Small intestine (tissue), 7 donors: ENCODE data around the gene SLC29A4. TPM values are rescaled to one million over a fixed set of nuclear protein-coding genes. Genes with fewer than 3 reads are reported as not detected.

ENCODE experiments used
- DNase-seq, 2 donors: peaks; one replicate each; pipeline versions ENCODE4 v3.0.0 to v3.0.0-alpha.2; 2013
- FAIRE-seq: peaks from 2 replicates; lab custom pipeline; 2012; peaks lifted over from hg19 to GRCh38; lab: Jason Lieb, UNC
- H3K27ac ChIP-seq, 3 donors: one replicate each; pipeline ENCODE4 v1.5.1; 2013; ENCODE audit warnings: low read length in 2 of 3, mild to moderate bottlenecking in 2 of 3, control low read depth in 1 of 3, inconsistent platforms in 1 of 3, low read depth in 1 of 3, moderate library complexity in 1 of 3
- H3K27me3 ChIP-seq, 3 donors: one replicate each; pipeline ENCODE4 v1.6.1; 2013; ENCODE audit warnings: low read length in 3 of 3, inconsistent platforms in 1 of 3; ENCODE audit not compliant: control insufficient read depth in 3 of 3, insufficient read depth in 3 of 3
- H3K36me3 ChIP-seq, 3 donors: one replicate each; pipeline ENCODE4 v1.6.1; 2013; ENCODE audit warnings: low read length in 3 of 3, inconsistent platforms in 1 of 3, low read depth in 1 of 3, mild to moderate bottlenecking in 1 of 3, moderate library complexity in 1 of 3; ENCODE audit not compliant: control insufficient read depth in 3 of 3, insufficient read depth in 2 of 3
- H3K4me1 ChIP-seq, 3 donors: one replicate each; pipeline ENCODE4 v1.6.1; 2013; ENCODE audit warnings: low read length in 2 of 3, inconsistent platforms in 1 of 3, low read depth in 1 of 3, mild to moderate bottlenecking in 1 of 3, moderate library complexity in 1 of 3; ENCODE audit not compliant: control insufficient read depth in 3 of 3, insufficient read depth in 2 of 3
- H3K4me3 ChIP-seq, 3 donors: one replicate each; pipeline ENCODE4 v1.5.1; 2013; ENCODE audit warnings: low read length in 3 of 3, control low read depth in 1 of 3, inconsistent platforms in 1 of 3, low read depth in 1 of 3, mild to moderate bottlenecking in 1 of 3, moderate library complexity in 1 of 3
- H3K9me3 ChIP-seq, 2 donors: one replicate each; pipeline ENCODE4 v1.6.1; 2013; ENCODE audit warnings: low read depth in 1 of 2, low read length in 1 of 2; ENCODE audit not compliant: control insufficient read depth in 2 of 2, insufficient read depth in 1 of 2
- WGBS, 3 donors: extraction: QIAGEN DNeasy Blood & Tissue Kit; methylation state at CpG; one replicate each; pipeline ENCODE4 v1.1.7; 2013; 5-methylcytosine and 5-hydroxymethylcytosine counted together
- polyA plus RNA-seq, 4 donors: library from polyadenylated mRNA; stranded (reverse) in 3 of 4; unstranded in 1 of 4; fragments of 200-250 nt in 3 of 4; fragments of 120-200 nt in 1 of 4; gene quantifications; one replicate each; pipeline versions ENCODE4 v1.2.1 to v1.2.3, GENCODE V29; 2013
- donor health status: healthy with polysubstance abuse.
- donor health status: control.
- donor health status: control.
- donor health status: Bipolar disorder and iron deficiency.
- donor health status: healthy.

SLC29A4 gene
- polyA plus RNA-seq, 4 donors: 1.1 to 29.3 (median 3.2) TPM

DNA sequence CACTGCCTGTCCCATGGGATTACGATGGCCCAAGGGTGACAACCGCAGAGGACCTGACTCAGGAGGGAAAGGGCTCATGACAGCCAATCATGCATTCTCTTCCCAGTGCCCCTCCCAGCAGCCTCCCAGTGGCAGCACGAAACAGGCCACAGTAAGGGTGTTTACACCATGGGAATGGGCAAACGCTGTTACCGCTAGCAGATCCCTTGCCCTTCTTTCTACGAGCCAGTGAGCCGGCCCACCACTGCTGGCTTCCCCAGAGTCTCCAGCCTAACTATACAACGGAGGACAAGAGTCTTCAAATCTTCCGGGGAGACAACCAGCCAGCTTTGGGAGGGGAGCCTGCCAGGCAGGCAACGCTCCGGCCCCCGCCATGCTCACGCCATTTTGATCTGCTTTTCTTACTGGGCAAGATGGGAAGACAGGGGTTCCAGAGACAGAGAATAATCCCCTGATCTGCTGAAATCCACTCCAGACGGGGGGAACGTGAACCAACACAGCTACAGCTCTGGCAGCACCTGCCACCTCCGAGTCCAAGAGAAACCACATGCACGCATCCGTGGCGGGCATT is 69.8 kb downstream of the SLC29A4 start:
- WGBS, 3 donors: 93 to 96% (median 96%) methylated on average over 19 of the region's 19 CpGs
- peaks cover 0 to 28% (median 3%) of the 10 kb centered on the region in 3 donors for H3K4me1 ChIP-seq
- no peak for DNase-seq
- no peak for FAIRE-seq
- peaks cover 10 to 97% (median 12%) of the 10 kb centered on the region in 3 donors for H3K36me3 ChIP-seq
- no peaks in the 10 kb centered on the region for H3K27me3 ChIP-seq
- no peak overlapping the region for H3K4me3 ChIP-seq
- no peak overlapping the region for H3K27ac ChIP-seq
- H3K9me3 ChIP-seq: no peaks in the 10 kb centered on the region

DNA sequence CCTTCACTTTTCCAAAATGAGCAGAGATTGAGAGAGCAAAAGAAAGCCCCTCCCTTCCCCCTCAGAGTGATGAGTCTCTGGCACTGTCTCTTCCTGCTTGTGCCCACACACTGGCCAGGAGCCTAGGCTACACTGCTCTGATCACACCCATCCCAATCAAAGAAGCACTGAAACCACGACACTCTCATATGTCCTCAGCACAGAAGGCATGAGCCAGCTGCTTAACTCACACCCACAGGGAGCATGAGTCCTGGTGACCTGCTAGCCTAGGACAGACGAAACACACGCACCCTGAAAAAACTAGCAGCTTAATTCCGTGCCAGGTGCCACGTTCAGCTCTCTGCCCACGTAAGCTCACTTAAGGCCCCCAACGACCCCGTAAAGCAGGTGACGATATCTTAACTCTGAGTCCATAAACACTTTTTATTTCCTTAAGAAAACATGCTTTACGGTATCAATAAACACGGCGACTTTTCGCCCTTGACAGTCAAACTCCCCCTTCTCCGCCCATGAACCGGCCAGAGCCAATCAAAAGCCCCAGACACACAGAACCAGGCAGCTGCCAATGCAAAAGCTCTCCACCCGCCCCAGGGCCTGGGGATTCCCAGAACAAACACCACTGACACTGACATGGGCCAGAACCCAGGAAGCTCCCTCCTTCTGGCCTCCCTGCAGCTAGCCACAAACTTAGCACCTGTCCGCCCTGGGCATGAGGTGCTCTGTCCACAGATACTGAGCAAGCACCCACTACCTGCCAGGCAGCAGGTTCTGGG is 71.9 kb downstream of the SLC29A4 start:
- H3K4me1 ChIP-seq: peaks cover 0 to 28% (median 3%) of the 10 kb centered on the region in 3 donors
- peaks cover 19 to 97% (median 21%) of the 10 kb centered on the region in 3 donors for H3K36me3 ChIP-seq
- no peaks in the 10 kb centered on the region for H3K27me3 ChIP-seq
- H3K27ac ChIP-seq: peak overlapping the region in 2 of 3 donors; percentile 64 to 83
- 18 to 35% (median 26%) methylated on average over 17 of the region's 17 CpGs for WGBS, 3 donors
- FAIRE-seq (no peak), DNase-seq (peak; percentile 62 to 84)
- no peak overlapping the region for H3K4me3 ChIP-seq
- no peaks in the 10 kb centered on the region for H3K9me3 ChIP-seq

Other genes starting within 250 kb of the SLC29A4 start
- gene RBAK, start 237.1 kb upstream of the SLC29A4 start, polyA plus RNA-seq: 10 to 100 TPM in 1 of 4 donors, 1 to 10 TPM in 3; 2.2 to 14.1 (median 3.5) TPM
- 10 to 100 TPM; 25.0 to 44.1 (median 35.8) TPM for gene WIPI2, start 92.7 kb upstream of the SLC29A4 start, polyA plus RNA-seq
- gene TNRC18, start 140.9 kb downstream of the SLC29A4 start, polyA plus RNA-seq: 10 to 100 TPM in 3 of 4 donors, 1 to 10 TPM in 1; 5.4 to 89.8 (median 29.2) TPM
- 1 to 10 TPM; 1.1 to 3.4 (median 2.2) TPM for gene FBXL18, start 230.9 kb downstream of the SLC29A4 start, polyA plus RNA-seq
- gene ACTB, start 247.7 kb downstream of the SLC29A4 start, polyA plus RNA-seq: 1,000 to 10,000 TPM; 2,212 to 5,487 (median 3,718) TPM